ENCODE results near the gene PASK.
"Not testable (repeated sequence)": the region's sequence is repeated elsewhere in the genome, so short reads cannot be mapped to it uniquely, and the experiment has no call there.

The PASK gene

DNA sequence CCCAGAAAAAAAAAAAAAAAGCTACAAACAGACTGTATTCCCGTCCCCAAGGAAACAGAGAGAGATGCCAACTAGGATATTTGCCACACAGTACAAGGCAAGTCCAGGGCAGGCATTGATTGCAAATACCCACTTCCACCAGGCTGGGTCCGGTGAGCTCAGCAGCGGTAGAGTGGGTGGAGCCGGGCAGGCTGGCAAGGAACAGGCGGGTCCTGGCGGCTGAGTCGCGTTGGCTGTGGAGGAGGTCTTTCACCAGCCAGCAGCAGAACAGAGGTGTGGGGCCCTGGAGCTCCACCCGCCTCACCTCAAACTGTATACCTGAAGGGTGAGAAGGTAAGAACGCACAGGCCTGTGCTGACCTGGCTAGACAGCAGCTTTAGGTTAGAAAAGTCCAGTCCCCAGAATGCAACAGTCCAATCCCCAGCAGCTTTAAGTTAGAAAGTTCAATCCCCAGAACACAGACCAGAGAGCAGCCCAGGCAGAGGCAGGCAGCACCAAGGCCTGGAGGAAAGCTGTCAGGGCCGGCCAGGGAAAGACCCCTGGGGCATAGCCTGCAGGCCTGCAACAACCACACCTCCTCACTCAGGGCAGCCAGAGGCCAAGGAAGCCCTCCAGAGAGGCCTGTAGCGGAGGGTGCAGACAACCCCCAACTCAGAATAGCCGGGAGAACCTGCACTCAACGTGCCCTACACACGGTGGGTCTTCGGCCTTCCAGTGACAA lies 25.3 kb downstream of the PASK start:
- DNase-seq, result no peak

DNA sequence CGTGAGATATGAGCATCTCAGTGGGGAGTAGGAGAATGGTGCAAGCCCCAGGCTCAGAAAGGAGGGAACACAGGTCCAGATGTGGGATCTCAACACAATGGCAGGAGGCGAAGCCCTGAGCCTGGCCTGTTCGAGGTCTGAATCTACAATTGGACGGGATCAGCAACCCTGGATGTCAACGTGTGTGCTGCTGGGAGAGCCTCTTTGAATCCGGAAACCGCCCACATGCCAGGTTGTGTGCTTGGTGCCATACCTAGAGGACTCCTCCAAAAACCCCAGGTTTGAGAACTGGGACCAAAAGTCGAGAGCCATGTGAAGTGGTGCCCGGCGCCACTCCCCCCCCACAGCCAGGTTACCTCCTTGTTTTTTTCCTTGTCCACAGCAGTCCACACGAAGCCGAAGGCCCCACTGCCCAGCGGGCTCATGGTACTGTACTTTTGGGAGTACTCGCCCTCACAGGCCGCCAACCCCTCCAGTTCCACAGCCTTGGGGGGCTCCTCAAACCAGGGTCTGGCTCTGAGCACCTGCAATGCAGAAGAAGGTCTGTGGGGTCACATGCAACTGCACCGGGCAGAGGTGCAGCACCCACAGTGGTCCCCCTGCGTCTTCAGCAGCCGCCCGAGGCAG lies 26.8 kb downstream of the PASK start:
- DNase-seq, result no peak

DNA sequence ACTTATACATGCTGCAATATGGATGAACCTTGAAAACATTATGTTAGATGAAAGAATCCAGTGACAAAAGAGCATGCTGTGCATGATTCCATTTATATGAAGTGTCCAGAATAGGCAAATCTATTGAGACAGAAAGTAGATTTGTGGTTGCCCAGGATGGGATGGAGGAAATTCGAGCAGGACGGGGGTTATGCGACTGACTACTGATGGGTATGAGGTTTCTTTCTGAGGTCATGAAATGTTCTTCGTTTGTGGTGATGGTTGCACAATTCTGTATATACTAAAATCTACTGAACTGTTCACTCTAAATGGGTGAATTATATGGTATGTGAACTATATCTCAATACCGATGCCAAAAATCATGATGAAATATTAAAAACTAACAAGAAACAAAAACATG lies 28.3 kb downstream of the PASK start:
- DNase-seq, result no peak

DNA sequence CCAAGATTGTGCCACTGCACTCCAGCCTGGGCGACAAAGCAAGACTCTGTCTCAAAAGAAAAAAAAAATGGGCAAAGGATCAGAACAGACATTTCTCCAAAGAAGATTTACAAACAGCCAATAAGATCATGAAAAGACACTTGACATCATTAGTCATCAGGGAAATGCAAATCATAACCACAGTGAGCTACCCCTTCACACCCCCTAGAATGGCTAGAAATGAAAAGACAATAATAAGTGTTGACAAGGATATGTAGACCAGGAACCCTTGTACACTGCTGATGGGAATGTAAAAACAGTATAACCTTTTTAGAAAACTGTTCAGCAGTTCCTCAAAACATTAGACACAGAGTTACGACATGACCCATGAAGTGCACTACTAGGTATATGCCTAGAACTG lies 28.8 kb downstream of the PASK start:
- no peak for DNase-seq

DNA sequence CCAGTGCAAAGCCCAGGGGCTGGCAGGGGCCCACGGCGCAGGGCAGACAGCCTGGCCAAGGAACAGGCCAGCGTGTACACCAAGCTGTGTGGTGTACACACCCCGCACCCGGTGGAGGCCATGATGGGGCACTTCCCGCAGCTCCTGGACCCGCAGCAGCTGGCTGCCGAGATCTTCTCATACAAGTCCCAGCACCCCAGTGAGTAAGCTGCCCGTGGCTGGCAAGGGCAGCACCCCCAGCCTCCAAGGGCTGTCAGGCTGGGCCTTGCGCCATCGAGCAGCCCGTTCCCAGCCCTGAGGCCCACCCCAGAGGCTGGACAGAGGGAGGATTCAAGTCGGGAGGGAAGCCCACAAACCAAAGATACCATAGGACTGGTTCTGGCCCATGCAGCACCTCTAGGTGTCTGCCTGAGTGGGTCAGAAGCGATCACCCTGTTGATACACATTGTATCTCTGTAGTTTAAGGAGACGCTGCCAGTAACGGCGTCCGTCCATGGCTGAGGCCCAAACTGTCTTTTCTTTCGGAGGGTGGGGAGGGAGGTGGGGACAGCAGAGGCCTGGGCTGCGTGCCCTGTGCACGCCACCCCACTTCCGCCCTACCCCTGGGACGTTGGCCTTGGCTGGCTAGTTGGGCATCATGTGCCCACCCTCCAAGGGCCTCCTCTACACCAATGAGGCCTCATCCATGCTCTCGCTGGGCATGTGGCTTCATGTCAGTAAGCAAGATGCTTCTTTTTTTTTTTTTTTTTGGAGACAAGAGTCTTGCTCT lies 30.4 kb downstream of the PASK start:
- DNase-seq, result no peak

DNA sequence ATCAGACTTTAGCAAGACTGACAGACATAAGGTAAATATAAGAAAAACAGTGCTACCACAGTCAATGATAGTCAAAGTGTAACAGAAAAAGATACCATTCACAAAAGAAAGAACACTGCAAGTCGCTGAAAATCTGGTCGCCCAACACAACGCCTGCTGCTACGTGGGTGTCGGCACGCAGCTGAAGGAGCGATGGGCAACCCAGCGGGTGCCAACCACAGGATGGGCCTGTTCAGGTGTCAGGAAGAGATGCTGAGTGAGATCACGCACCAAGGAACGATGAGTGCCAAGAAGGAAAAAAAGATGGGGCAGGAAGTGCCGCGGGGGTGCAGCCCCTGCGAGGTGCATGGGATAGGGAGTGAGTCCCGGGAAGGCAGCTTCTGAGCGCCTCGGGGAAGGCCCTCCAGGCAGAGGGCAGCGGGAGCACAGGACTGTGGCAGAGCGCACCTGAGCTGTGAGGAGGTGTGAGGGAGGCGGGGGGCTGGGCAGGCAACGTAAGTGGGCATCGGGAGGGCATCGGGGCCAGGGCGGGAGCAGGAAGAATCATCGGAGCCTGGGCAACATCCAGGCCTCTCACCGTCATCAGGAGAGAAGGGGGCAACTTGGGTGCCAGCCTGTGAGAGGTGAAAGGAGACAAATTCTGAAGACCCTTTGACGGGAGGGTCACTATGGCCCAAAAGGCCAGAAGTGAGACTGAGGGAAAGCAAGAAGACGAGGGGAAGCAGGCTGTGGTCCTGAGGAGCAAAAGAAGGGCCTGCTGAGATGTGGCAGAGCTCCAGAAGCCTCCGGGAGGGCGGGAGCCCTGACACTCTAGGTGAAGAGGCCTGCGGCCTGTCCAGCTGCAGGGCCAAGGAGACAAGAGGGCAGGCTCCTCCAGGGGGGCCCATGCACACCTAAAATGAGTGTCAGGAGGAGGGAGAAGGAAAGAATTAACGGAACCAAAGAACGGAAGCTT lies 32.4 kb downstream of the PASK start:
- DNase-seq, result no peak

DNA sequence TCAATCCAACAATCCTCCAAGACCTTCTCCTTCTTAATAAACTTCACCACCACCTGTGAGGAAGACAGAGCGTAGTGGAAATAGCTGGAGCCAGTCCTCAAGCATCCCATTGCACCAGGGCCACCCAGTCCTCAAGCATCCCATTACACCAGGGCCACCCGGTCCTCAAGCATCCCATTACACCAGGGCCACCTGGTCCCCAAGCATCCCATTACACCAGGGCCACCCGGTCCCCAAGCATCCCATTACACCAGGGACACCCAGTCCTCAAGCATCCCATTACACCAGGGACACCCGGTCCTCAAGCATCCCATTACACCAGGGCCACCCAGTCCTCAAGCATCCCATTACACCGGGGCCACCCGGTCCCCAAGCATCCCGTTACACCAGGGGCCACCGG lies 33.9 kb downstream of the PASK start:
- DNase-seq, result no peak

DNA sequence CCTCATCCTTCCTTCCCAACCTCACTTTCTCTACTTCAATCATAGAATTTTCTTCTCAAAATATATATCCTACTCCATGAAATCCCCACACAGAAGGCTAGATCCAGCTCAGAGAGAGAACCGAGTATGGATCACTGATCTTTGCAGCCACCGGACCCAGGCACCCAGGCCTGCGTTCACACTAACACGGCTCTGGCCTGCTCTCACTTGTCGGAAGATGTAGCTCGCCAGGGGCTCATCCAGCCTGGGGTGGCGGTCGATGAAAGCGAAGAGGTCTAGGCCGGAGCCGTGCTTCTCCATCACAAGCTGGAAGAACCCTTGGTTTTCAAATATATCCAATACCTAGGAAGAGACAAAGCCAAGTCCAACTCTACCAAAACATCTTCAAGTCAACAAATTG lies 34.4 kb downstream of the PASK start:
- no peak for DNase-seq

DNA sequence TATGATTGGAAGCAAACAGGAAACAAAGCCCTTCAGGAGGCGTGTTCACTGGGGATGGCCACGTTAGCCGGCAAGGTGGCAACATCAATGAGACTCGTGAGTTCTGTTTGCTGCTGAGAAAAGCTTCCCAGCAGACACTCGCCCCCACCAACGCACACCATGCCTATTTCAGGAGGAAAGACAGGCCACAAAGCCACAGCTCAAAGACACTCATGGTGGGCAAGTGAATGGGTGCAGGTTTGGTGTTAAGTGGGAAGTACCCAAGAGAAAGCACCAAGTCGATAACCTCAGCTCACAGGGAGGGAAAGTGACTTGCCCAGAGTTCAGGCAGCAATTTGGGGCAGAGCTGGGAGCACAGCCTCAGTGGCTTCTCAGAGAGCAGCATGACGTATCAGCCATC lies 36.7 kb downstream of the PASK start:
- no peak for DNase-seq

DNA sequence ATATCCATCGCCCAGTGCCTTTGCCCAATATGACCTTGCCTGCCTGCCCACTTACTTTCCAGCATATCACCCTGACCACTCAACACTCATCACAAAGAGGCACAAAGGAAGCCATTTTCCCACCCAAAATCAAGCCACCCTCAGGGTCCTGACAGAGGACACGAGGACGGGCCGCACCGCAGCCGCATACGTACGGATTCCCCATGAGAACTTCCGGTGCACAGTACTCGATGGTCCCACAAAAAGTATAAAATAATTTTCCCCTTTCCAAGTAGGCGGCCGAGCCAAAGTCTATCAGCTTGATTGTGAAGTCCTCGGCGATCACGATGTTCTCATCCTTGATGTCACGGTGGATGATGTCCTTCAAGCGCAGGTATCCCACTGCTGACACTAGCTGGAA lies 37.2 kb downstream of the PASK start:
- no peak for DNase-seq

DNA sequence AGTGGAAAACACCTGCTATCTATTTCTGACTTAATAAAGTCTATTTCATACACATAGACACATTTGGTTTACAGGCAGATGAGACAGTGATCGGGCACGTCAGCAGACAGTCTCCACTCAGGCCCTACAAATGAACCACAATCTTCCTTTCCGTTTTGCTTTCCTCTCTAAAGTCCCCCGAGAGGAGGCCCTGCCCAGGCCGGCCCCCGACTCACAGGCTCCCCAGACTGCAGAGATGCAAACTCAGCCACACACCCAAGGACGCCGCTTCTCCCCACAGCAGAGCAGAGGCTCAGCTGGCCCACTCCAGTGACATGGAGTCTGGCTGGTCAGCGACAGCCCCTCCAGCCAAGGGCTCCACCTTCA lies 37.8 kb downstream of the PASK start:
- no peak for DNase-seq

DNA sequence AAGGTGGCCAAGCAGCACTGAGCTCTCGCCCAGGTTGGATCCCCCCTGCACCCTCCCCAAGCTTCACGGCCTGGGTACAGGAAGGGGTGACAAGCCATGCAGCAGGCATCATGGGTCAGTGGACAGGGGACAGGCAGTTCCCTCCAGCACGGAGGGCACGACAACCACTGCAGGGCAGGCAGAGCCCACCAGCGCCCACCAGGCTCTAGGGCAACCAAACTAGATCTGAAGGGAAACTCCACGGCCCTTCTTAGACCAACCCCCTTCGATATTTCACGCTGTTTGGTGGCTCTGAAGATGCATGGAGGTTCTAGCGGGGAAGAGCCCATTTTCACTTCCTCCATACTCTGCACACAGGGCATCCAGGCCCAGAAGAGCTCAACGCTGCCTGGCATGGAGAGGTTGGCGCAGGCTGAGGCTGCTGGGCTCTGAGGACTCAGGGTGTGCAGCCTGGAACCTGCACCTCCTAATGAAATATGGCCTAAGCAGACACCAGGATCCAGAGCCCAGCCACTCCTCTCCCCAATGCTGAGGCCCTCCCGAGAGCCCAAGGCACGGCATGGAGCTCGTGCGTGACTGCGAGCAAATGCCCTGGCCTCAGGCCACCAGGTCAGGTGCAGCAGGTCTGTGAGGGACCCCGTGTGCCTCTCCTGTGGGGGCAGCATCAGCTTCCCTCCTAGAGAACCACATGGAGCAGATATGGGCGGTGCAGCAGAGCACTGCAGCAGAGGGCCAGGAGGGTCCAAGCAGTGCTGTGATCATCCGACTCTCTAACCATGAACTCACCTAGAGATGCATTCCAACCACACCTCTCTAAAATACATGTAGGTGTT lies 38.4 kb downstream of the PASK start:
- no peak for DNase-seq

DNA sequence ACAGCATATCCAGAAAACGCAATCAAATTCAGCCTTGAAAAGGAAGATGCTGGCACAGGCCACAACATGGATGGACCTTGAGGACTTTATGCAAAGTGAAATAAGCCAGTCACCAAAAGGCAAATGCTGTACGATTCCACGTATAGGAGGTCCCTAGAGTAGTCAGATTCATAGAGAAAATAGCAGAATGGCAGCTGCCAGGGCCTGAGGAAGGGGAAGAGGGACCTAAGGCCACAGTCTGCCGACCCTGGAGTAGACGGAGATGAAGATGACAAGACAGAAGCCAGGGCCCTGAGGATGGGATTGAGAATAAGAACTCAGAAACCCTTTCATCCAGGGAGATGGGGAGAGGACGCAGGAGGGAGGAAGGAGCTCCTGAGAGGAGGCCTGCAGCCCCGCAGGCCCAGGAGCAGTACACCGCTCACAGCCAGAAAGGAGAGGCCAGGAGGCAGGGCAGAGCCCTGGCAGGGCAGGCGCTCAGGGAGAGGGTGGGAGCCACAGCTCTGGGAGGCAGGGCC lies 39.1 kb downstream of the PASK start:
- no peak for DNase-seq

DNA sequence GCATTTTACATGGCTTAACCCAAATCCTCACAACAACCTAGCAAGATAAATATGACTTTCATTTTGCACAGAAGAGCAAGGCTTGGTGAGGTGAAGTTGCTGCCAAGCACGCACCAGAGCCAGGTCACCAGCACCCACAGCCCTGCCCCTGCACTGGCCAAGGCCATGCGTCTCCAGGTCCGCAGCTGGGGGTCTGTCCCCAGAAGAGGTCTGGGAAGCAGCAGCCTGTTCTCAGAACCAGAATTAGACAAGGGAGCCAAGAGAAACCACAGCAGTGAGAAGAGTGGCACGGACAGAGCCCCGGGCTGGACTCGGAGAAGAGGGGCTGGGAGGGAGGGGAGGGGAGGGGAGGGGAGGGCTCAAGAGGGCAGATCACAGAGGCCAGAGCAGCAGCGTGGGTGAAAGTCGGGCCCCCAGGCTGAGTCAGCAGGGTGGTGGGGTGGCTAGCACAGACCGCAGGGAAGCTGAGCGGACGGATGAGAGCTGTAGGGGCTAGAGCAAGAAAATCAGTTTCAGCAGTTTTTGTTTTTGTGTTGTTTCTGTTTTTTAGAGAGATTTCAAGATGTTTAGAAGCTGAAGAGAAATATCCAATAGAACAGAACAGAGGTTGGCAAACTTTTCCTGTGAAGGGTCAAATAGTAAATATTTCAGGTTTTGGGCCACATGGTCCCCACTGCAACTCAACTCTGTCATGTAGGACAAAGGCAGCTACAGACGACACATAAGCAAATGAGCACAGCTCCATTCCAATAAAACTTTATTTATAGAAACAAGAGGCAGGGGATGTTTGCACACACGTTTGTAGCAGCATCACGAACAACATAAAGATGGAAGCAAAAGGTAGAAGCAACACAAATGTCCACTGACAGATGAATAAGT lies 39.8 kb downstream of the PASK start:
- no peak for DNase-seq

DNA sequence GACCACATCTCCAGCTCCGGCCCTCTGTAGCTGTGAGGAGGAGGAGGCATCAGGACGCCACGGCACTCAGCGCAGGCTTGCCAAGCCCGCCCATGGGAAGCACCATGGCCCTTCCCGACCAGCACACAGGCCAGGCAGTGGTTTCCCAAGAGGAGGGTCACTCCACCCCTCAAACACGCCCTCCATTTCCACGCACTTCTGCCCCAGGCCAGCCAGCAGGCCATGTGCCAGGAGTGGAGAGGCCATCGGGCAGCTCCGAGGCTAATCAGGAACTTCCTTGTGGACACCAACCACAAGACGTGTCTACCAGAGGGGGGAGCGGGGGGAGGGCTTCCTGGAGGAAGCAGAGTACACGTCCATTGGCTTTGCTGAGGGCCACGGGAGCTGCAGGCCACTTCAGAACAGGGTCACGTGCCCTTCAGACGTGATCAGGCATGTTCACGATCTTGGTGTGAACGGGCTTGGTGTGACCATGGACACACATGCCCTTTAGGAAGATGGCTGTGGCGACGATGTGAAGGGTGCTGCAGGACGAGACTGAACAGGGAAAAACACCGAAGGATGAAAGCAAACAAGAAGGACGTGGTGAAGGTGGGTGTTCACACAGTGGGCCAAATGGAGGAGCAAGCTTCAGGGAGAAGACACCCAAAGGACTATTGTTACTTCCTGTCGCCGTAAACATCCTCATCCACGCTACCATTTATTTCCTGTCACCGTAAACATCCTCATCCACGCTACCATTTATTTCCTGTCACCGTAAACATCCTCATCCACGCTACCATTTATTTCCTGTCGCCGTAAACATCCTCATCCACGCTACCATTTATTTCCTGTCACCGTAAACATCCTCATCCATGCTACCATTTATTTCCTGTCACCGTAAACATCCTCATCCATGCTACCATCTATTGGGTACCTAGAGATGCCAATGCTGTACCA lies 40.7 kb downstream of the PASK start:
- no peak for DNase-seq

DNA sequence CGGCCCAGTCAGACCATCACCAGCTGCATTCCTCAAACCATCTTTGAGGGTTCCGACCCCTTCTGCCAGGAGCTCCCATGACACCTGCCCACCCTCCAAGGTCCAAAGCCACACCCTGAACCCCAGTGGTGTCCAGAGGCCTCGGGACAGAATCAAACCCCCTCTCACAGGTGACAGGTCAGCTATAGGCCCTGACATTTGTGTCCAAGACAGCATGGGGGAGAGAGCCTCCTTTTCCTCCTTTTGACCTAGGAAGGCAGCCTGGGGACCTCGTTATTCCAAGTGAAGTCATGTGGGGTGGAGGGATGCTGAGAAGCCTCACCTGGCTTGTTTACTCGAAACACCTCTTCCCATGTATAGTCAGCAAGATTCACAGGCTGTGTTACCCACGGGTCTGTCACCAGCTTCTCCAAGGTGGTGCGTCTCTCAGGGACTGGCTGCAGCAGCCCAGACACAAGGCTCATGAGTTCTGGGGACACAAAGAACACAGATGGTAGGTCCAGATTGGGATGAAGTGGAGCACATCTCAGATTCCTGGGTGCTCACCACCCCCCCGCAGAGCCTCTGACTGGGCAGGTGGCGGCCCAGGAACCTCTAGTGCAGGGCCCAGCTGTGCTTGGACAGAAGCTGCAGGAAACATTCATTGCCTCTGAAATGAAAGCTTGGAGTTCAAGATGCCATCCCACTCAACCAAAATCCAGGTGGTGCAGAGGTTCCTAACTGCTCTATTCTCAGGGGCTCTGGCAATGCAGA lies 42.1 kb downstream of the PASK start:
- DNase-seq, result no peak

DNA sequence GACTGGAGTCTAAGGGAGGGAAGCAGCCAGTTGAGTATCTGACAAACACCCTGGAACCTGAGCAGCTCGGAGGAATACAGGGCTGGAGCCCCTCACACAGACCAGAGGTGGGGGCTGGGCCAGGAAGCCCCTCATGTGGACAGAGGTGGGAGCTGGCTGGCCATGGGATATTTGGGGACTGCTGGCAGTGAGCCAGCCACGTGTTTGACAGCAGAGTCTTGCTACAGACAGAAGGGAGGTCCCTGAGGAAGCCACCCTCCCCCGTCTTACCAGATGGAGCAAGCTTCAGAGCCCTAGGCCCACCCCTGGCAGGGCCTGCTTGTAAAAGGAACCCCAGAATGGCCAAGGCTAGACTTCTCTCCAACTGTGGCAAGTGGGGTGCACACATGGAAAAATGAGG lies 43.6 kb downstream of the PASK start:
- DNase-seq, result no peak

DNA sequence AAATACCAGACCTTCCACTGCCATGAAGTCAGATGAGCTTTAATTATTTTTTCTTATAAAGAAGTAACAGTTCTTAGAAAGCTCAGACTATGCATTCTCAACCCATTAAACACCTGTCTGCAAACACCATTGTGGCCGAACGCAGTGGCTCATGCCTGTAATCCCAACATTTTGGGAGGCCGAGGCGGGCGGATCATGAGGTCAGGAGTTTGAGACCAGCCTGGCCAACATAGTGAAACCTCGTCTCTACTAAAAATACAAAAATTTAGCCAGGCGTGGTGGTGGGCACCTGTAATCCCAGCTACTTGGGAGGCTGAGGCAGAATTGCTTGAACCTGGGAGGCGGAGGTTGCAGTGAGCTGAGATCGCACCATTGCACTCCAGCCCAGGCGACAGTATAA lies 44.7 kb downstream of the PASK start:
- not testable (repeated sequence) for DNase-seq

DNA sequence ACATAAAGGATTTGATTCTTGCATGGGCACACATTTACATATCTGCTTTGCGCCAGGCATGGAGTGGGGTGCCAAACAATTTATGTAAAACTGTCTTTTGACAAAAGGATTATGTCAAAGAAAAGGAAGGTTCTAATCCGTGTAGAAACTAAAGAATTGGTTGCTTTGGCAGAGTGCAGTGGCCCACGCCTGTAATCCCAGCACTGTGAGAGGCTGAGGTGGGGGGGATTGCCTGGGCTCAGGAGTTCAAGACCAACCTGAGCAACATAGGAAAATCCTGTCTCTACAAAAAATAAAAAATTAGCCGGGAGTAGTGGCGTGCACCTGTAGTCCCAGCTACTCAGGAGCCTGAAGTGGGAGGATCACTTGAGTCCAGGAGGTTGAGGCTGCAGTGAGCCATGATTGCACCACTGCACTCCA lies 46.1 kb downstream of the PASK start:
- no peak for DNase-seq

All from suppressor macrophage (primary cell).